ENCODE measurements around the gene IRF7.

The IRF7 gene

GRCh38 chr11:563812-564578, 51.8 kb downstream of the IRF7 start:
- Mint-ChIP-seq H3K27ac (no peak overlapping the region), H3K27me3 (ENCODE audit: low read depth) (peaks cover 9% of the 10 kb centered on the region), H3K9me3 (no peaks in the 10 kb centered on the region), H3K36me3 (ENCODE audit: low read depth) (no peaks in the 10 kb centered on the region), H3K4me3 (peak overlapping the region; percentile 17 to 51 (median 34)), H3K4me1 (peaks cover 5% of the 10 kb centered on the region)
- TF ChIP-seq, protein P1, sequence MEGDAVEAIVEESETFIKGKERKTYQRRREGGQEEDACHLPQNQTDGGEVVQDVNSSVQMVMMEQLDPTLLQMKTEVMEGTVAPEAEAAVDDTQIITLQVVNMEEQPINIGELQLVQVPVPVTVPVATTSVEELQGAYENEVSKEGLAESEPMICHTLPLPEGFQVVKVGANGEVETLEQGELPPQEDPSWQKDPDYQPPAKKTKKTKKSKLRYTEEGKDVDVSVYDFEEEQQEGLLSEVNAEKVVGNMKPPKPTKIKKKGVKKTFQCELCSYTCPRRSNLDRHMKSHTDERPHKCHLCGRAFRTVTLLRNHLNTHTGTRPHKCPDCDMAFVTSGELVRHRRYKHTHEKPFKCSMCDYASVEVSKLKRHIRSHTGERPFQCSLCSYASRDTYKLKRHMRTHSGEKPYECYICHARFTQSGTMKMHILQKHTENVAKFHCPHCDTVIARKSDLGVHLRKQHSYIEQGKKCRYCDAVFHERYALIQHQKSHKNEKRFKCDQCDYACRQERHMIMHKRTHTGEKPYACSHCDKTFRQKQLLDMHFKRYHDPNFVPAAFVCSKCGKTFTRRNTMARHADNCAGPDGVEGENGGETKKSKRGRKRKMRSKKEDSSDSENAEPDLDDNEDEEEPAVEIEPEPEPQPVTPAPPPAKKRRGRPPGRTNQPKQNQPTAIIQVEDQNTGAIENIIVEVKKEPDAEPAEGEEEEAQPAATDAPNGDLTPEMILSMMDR (IDR thresholded peaks at IDR 0.05; ENCODE audit: unreplicated experiment in 3 of 3): no peak

- H3K4me3 Mint-ChIP-seq: peak overlapping the region; percentile 23 to 40 (median 29)
- no peaks in the 10 kb centered on the region for H3K36me3 Mint-ChIP-seq (ENCODE audit: low read depth)
- no peaks in the 10 kb centered on the region for H3K9me3 Mint-ChIP-seq
- TF ChIP-seq, protein P1 (IDR thresholded peaks at IDR 0.05; ENCODE audit: unreplicated experiment in 3 of 3): no peak
- H3K4me1 Mint-ChIP-seq: peaks cover 5% of the 10 kb centered on the region
- H3K27me3 Mint-ChIP-seq (ENCODE audit: low read depth): peaks cover 16% of the 10 kb centered on the region
- H3K27ac Mint-ChIP-seq: no peak overlapping the region
These were observed 52.5 kb downstream of the IRF7 start for GRCh38 chr11:563066-563811.
